H1 (cell line): Measurements from ENCODE around the gene ZNF385D. TPM values are rescaled to one million over a fixed set of nuclear protein-coding genes. Genes with fewer than 3 reads are reported as not detected.

Experiments
- CTCF ChIA-PET: fragments of 300-600 bp; sonication (Branson Sonifier 250); formaldehyde crosslinking; loops from one replicate; lab custom pipeline; 2021; ENCODE audit not compliant: partially characterized antibody; lab: Charles Lee
- POLR2A ChIA-PET: fragments of 300-600 bp; sonication (Branson Sonifier 250); formaldehyde crosslinking; loops from one replicate; lab custom pipeline; 2021; ENCODE audit warnings: inconsistent platforms; ENCODE audit not compliant: partially characterized antibody; lab: Charles Lee
- DNase-seq, 2 experiments: peaks; one replicate each; pipeline versions ENCODE4 v3.0.0 to v3.0.0-alpha.2; 2010 to 2022; ENCODE audit warnings: low spot score in 2 of 2, low read depth in 1 of 2, mixed read lengths in 1 of 2
- FAIRE-seq: peaks from 2 replicates; lab custom pipeline; 2011; peaks lifted over from hg19 to GRCh38; lab: Jason Lieb, UNC
- H2AFZ ChIP-seq: 2 replicates; pipeline ENCODE4 v1.8.1; 2012; ENCODE audit warnings: low read length, inconsistent platforms
- H2AK5ac ChIP-seq: 2 replicates; pipeline ENCODE4 v1.6.1; 2013; ENCODE audit warnings: low read depth, low read length
- H2BK120ac ChIP-seq: replicated peaks from 2 replicates; pipeline ENCODE3; 2013; ENCODE audit warnings: low read depth, low read length, inconsistent platforms
- H2BK12ac ChIP-seq: 2 replicates; pipeline ENCODE4 v1.6.1; 2013; ENCODE audit warnings: low read depth, low read length
- H2BK15ac ChIP-seq: 2 replicates; pipeline ENCODE4 v1.6.1; 2013; ENCODE audit warnings: low read length
- H2BK20ac ChIP-seq: 2 replicates; pipeline ENCODE4 v1.6.1; 2013; ENCODE audit warnings: low read length
- H2BK5ac ChIP-seq: 2 replicates; pipeline ENCODE4 v1.6.1; 2013; ENCODE audit warnings: low read depth, low read length
- H3K14ac ChIP-seq: 2 replicates; pipeline ENCODE4 v1.6.1; 2013; ENCODE audit warnings: inconsistent platforms; ENCODE audit not compliant: insufficient read length
- H3K18ac ChIP-seq: 2 replicates; pipeline ENCODE4 v1.6.1; 2013; ENCODE audit warnings: low read length; ENCODE audit errors: extremely low read depth
- H3K23ac ChIP-seq: 2 replicates; pipeline ENCODE4 v1.6.1; 2013; ENCODE audit warnings: inconsistent platforms; ENCODE audit not compliant: insufficient read length
- H3K23me2 ChIP-seq: 2 replicates; pipeline ENCODE4 v1.6.1; 2013; ENCODE audit warnings: low read depth, low read length
- H3K27ac ChIP-seq: 2 replicates; pipeline ENCODE4 v1.6.1; 2011; ENCODE audit warnings: low read depth, low read length, inconsistent platforms
- H3K27me3 ChIP-seq, 4 experiments: replicated peaks in 1 of 4; 1 replicate in 1 of 4; 2 replicates in 3 of 4; pipeline versions ENCODE4 v1.6.1 to v1.8.1; 2011 to 2013; ENCODE audit warnings: low read length in 3 of 4, mild to moderate bottlenecking in 3 of 4, inconsistent platforms in 2 of 4, mixed read lengths in 2 of 4, moderate library complexity in 1 of 4; ENCODE audit not compliant: control insufficient read depth in 3 of 4, insufficient read depth in 3 of 4; ENCODE audit errors: extremely low read depth in 1 of 4
- H3K36me3 ChIP-seq, 4 experiments: 2 replicates each; pipeline versions ENCODE4 v1.6.1 to v1.8.1; 2011 to 2013; ENCODE audit warnings: mild to moderate bottlenecking in 4 of 4, low read length in 3 of 4, moderate library complexity in 2 of 4, control low read depth in 1 of 4, inconsistent platforms in 1 of 4; ENCODE audit not compliant: insufficient read depth in 4 of 4, control insufficient read depth in 2 of 4
- H3K4ac ChIP-seq: replicated peaks from 2 replicates; pipeline ENCODE3; 2013; ENCODE audit warnings: low read length, low read depth, mixed read lengths, inconsistent platforms; ENCODE audit not compliant: insufficient read length
- H3K4me1 ChIP-seq, 4 experiments: replicated peaks in 1 of 4; 1 replicate in 1 of 4; 2 replicates in 3 of 4; pipeline versions ENCODE4 v1.6.1 to v1.8.1; 2011 to 2013; ENCODE audit warnings: low read length in 3 of 4, inconsistent platforms in 2 of 4, mixed read lengths in 1 of 4; ENCODE audit not compliant: insufficient read depth in 4 of 4, control insufficient read depth in 3 of 4
- H3K4me2 ChIP-seq, 2 experiments: 2 replicates each; pipeline versions ENCODE4 v1.6.1 to v1.8.1; 2011 to 2013; ENCODE audit warnings: low read depth in 2 of 2, low read length in 2 of 2, control low read depth in 1 of 2, inconsistent platforms in 1 of 2, mild to moderate bottlenecking in 1 of 2; ENCODE audit not compliant: insufficient read depth in 1 of 2
- H3K4me3 ChIP-seq, 4 experiments: fragments of 200-600, 300-600 bp in 1 of 4; sonication (generic), shearing (Covaris generic), sonication (Bioruptor Twin) in 1 of 4; 2 replicates each; pipeline versions ENCODE4 v1.5.1 to v1.8.1; 2011 to 2016; ENCODE audit warnings: low read length in 4 of 4, low read depth in 3 of 4, control low read depth in 2 of 4, inconsistent platforms in 2 of 4, mild to moderate bottlenecking in 2 of 4, mixed read lengths in 1 of 4, moderate library complexity in 1 of 4; ENCODE audit not compliant: insufficient read depth in 2 of 4; ENCODE audit errors: extremely low read depth in 1 of 4
- H3K56ac ChIP-seq: replicated peaks from 2 replicates; pipeline ENCODE3; 2013; ENCODE audit warnings: low read depth, mild to moderate bottlenecking, mixed read lengths, low read length, inconsistent platforms; ENCODE audit not compliant: insufficient read length
- H3K79me1 ChIP-seq: 2 replicates; pipeline ENCODE4 v1.6.1; 2013; ENCODE audit warnings: low read depth, low read length, control low read depth
- H3K79me2 ChIP-seq, 2 experiments: 2 replicates each; pipeline versions ENCODE4 v1.6.1 to v1.8.1; 2012 to 2013; ENCODE audit warnings: low read length in 2 of 2, mild to moderate bottlenecking in 2 of 2, inconsistent platforms in 1 of 2; ENCODE audit not compliant: insufficient read depth in 2 of 2, control insufficient read depth in 1 of 2
- H3K9ac ChIP-seq, 4 experiments: replicated peaks in 1 of 4; 1 replicate in 1 of 4; 2 replicates in 3 of 4; pipeline versions ENCODE4 v1.6.1 to v1.8.1; 2011 to 2013; ENCODE audit warnings: low read depth in 3 of 4, low read length in 3 of 4, control low read depth in 2 of 4, mild to moderate bottlenecking in 2 of 4, moderate library complexity in 2 of 4, inconsistent platforms in 1 of 4; ENCODE audit errors: extremely low read depth in 1 of 4
- H3K9me3 ChIP-seq, 2 experiments: 2 replicates each; pipeline versions ENCODE4 v1.6.1 to v1.8.1; 2012 to 2013; ENCODE audit warnings: mild to moderate bottlenecking in 2 of 2, moderate library complexity in 2 of 2, control low read depth in 1 of 2, inconsistent platforms in 1 of 2, low read depth in 1 of 2, low read length in 1 of 2, mixed read lengths in 1 of 2; ENCODE audit not compliant: insufficient read depth in 2 of 2
- H4K20me1 ChIP-seq, 2 experiments: replicated peaks in 1 of 2; 2 replicates each; pipeline versions ENCODE3 to v1.8.1; 2011 to 2013; ENCODE audit warnings: inconsistent platforms in 2 of 2, low read length in 2 of 2, mild to moderate bottlenecking in 1 of 2; ENCODE audit not compliant: insufficient read depth in 2 of 2, control insufficient read depth in 1 of 2
- H4K5ac ChIP-seq: 2 replicates; pipeline ENCODE4 v1.6.1; 2013; ENCODE audit warnings: low read length, low read depth, mixed read lengths, inconsistent platforms; ENCODE audit not compliant: insufficient read length
- H4K8ac ChIP-seq: 2 replicates; pipeline ENCODE4 v1.8.0; 2013; ENCODE audit warnings: mild to moderate bottlenecking, moderate library complexity, low read length, inconsistent platforms; ENCODE audit not compliant: insufficient read depth; ENCODE audit errors: extremely low read depth
- H4K91ac ChIP-seq: replicated peaks from 2 replicates; pipeline ENCODE3; 2013; ENCODE audit warnings: low read length, mixed read lengths, inconsistent platforms; ENCODE audit not compliant: insufficient read length
- BCL11A ChIP-seq, 2 experiments: IDR thresholded peaks; one replicate each; pipeline ENCODE4 v1.6.1; 2011; ENCODE audit warnings: low read depth in 2 of 2, low read length in 2 of 2, mild to moderate bottlenecking in 2 of 2
- CBX5 ChIP-seq: fragments of 300-800, 300-1000 bp; sonication (generic); IDR thresholded peaks from 2 replicates; pipeline ENCODE4 v1.7.1; 2016; ENCODE audit warnings: antibody characterized with exemption, low read length, low read depth
- CBX8 ChIP-seq: fragments of 300-800, 300-1000 bp; sonication (generic); IDR thresholded peaks from 2 replicates; pipeline ENCODE4 v1.7.1; 2016; ENCODE audit warnings: low read depth, low read length, borderline replicate concordance
- CEBPB ChIP-seq: IDR thresholded peaks from 2 replicates; pipeline ENCODE4 v1.6.1; 2012; ENCODE audit warnings: low read depth, low read length
- CTBP2 ChIP-seq: IDR thresholded peaks from 2 replicates; pipeline ENCODE4 v1.7.0; 2011; ENCODE audit warnings: borderline replicate concordance, mild to moderate bottlenecking, moderate library complexity, mixed read lengths, low read length; ENCODE audit not compliant: insufficient read depth, insufficient read length
- FOSL1 ChIP-seq: IDR thresholded peaks from 2 replicates; pipeline ENCODE4 v1.6.1; 2011; ENCODE audit warnings: mild to moderate bottlenecking, low read depth, low read length, moderate library complexity; ENCODE audit not compliant: insufficient read depth
- KDM5A ChIP-seq: fragments of 200-600 bp; IDR thresholded peaks from 2 replicates; pipeline ENCODE4 v1.7.1; 2012; ENCODE audit warnings: mild to moderate bottlenecking, low read length, inconsistent platforms, mixed read lengths
- NRF1 ChIP-seq: IDR thresholded peaks from 2 replicates; pipeline ENCODE4 v1.6.1; 2011; ENCODE audit warnings: mild to moderate bottlenecking, low read depth, low read length, improper control_type of control experiment
- PHF8 ChIP-seq: fragments of 200-600 bp; sonication (generic); conservative IDR thresholded peaks from 2 replicates; pipeline ENCODE4 v1.7.1; 2012; ENCODE audit warnings: low read depth, mild to moderate bottlenecking, inconsistent platforms, low read length, moderate library complexity
- RNF2 ChIP-seq: fragments of 200-900, 300-1000 bp; sonication (generic); IDR thresholded peaks from 2 replicates; pipeline ENCODE4 v1.7.1; 2016; ENCODE audit warnings: borderline replicate concordance, low read depth, mild to moderate bottlenecking, antibody characterized with exemption, low read length; ENCODE audit not compliant: poor library complexity, severe bottlenecking; ENCODE audit errors: missing control alignments
- SRF ChIP-seq: IDR thresholded peaks from 2 replicates; pipeline ENCODE4 v1.6.1; 2011; ENCODE audit warnings: mild to moderate bottlenecking, low read depth, low read length, moderate library complexity
- TBP ChIP-seq: IDR thresholded peaks from 2 replicates; pipeline ENCODE4 v1.6.1; 2011; ENCODE audit warnings: low read depth, low read length, improper control_type of control experiment
- TCF12 ChIP-seq: IDR thresholded peaks from 2 replicates; pipeline ENCODE4 v1.6.1; 2011; ENCODE audit warnings: low read depth, mild to moderate bottlenecking, low read length
- WGBS, 2 experiments: shearing (Covaris generic) in 1 of 2; methylation state at CpG; one replicate each; pipeline versions ENCODE4 v1.1.6 to v1.1.7; 2013 to 2015; ENCODE audit warnings: low lambda C conversion rate in 2 of 2, mixed read lengths in 2 of 2, inconsistent platforms in 1 of 2, low coverage in 1 of 2, missing lambda C conversion rate in 1 of 2; ENCODE audit not compliant: insufficient replicate concordance in 2 of 2, insufficient coverage in 1 of 2, insufficient read length in 1 of 2; ENCODE audit errors: extremely low coverage in 1 of 2, missing lambda C conversion rate in 1 of 2; 5-methylcytosine and 5-hydroxymethylcytosine counted together
- polyA plus RNA-seq, 7 experiments: library from polyadenylated mRNA; depleted of rRNA in 3 of 7; stranded (reverse) in 5 of 7; unstranded in 2 of 7; fragments of >200 nt in 5 of 7; fragments of 200-250 nt in 2 of 7; gene quantifications; 1 replicate in 5 of 7; 2 replicates in 1 of 7; 4 replicates in 1 of 7; pipeline versions ENCODE4 v1.2.1 to v1.2.3, GENCODE V29; 2011 to 2013; ENCODE audit warnings: missing spikeins in 2 of 7, mixed read lengths in 2 of 7
- total RNA-seq: library from RNA; stranded (reverse); fragmentation: NEBNext Ultra II Directional; extraction: Animal tissue kit (Norgen Biotek cat#: 25700); gene quantifications from 2 replicates; pipeline ENCODE4 v1.2.1, GENCODE V29; 2021
- TF ChIP-seq, protein P1 (sequence below): IDR thresholded peaks from 2 replicates; pipeline ENCODE4 v1.6.1; 2011; ENCODE audit warnings: low read depth, mild to moderate bottlenecking, low read length; ENCODE audit not compliant: insufficient read depth

The ZNF385D gene
- total and polyA plus RNA-seq, 2 of the 8 experiments (the other 6 are each of a cell fraction or from before 2014, with no cell fraction given) = 5.9 to 10.8 TPM

DNA sequence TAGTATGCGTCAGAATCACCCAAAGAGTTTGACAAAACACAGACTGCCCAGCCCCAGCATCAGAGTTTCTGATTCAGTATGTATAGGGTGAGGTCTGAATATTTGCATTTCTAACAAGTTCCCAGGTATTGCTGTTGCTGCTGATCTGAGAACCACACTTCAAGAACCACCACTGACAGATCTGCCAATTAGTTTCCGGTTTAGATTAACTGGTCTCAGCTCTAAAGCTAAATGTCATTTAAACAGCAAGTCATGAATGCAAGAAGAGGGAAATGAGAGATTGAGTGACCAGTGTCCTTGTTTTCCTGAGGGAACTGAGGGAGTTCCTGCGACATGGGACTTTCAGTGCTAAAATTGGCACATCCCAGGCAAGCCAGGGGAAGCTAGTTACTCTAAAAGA lies 305.0 kb downstream of the ZNF385D start:
- no peak overlapping the region for H4K5ac ChIP-seq
- H3K79me1 ChIP-seq = no peaks in the 10 kb centered on the region
- no peak overlapping the region for H3K4ac ChIP-seq
- no peak overlapping the region for H2AK5ac ChIP-seq
- H3K36me3 ChIP-seq = no peaks in the 10 kb centered on the region
- no peak for FAIRE-seq
- H4K91ac ChIP-seq = no peak overlapping the region
- H3K23ac ChIP-seq = no peak overlapping the region
- POLR2A ChIA-PET = no interaction called here
- no peak overlapping the region for H3K27ac ChIP-seq
- H2BK20ac ChIP-seq = no peak overlapping the region
- 83% methylated on average over 3 of the region's 3 CpGs; no CpG with 5 or more reads in 1 of the 2 experiments for whole genome bisulfite sequencing, 2 experiments
- H3K4me1 ChIP-seq = peaks cover 0 to 3% (median under 1%) of the 10 kb centered on the region in 4 experiments; a peak in 1 of 7 replicates
- no peak for DNase-seq
- no peaks in the 10 kb centered on the region for H3K9me3 ChIP-seq
- no peaks in the 10 kb centered on the region for H3K27me3 ChIP-seq
- H3K23me2 ChIP-seq = no peaks in the 10 kb centered on the region; the same call in 1 of the 2 replicates
- H2BK15ac ChIP-seq = no peak overlapping the region
- no peak overlapping the region for H2BK120ac ChIP-seq
- no peaks in the 10 kb centered on the region for H3K79me2 ChIP-seq
- H2BK12ac ChIP-seq = no peak overlapping the region
- no peaks in the 10 kb centered on the region for H4K20me1 ChIP-seq
- H2BK5ac ChIP-seq = no peak overlapping the region
- H3K18ac ChIP-seq = no peak overlapping the region
- no peak overlapping the region for H3K4me2 ChIP-seq
- H2AFZ ChIP-seq = no peak overlapping the region
- H4K8ac ChIP-seq = no peak overlapping the region
- no peak overlapping the region for H3K9ac ChIP-seq
- no peak overlapping the region for H3K4me3 ChIP-seq
- no peak overlapping the region for H3K14ac ChIP-seq
- CTCF ChIA-PET = no interaction called here
- no peak overlapping the region for H3K56ac ChIP-seq
- TF ChIP-seq CEBPB = no peak
- TF ChIP-seq CBX8 = no peak
- no peak for TF ChIP-seq TBP
- TF ChIP-seq PHF8 = no peak
- no peak for TF ChIP-seq CTBP2
- TF ChIP-seq BCL11A (IDR thresholded peaks at IDR 0.05; ENCODE audit: low read depth in 2 of 2, low read length in 2 of 2) = no peak
- TF ChIP-seq SRF = no peak
- TF ChIP-seq, protein P1, sequence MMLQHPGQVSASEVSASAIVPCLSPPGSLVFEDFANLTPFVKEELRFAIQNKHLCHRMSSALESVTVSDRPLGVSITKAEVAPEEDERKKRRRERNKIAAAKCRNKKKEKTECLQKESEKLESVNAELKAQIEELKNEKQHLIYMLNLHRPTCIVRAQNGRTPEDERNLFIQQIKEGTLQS = no peak
- TF ChIP-seq NRF1 = no peak
- TF ChIP-seq CBX5 = no peak
- TF ChIP-seq RNF2 = no peak
- no peak for TF ChIP-seq FOSL1
- no peak for TF ChIP-seq TCF12
- TF ChIP-seq KDM5A = no peak
